ENCODE results near the gene ODAD2. TPM values are rescaled to one million over a fixed set of nuclear protein-coding genes. Genes with fewer than 3 reads are reported as not detected.

The ODAD2 gene, protein sequence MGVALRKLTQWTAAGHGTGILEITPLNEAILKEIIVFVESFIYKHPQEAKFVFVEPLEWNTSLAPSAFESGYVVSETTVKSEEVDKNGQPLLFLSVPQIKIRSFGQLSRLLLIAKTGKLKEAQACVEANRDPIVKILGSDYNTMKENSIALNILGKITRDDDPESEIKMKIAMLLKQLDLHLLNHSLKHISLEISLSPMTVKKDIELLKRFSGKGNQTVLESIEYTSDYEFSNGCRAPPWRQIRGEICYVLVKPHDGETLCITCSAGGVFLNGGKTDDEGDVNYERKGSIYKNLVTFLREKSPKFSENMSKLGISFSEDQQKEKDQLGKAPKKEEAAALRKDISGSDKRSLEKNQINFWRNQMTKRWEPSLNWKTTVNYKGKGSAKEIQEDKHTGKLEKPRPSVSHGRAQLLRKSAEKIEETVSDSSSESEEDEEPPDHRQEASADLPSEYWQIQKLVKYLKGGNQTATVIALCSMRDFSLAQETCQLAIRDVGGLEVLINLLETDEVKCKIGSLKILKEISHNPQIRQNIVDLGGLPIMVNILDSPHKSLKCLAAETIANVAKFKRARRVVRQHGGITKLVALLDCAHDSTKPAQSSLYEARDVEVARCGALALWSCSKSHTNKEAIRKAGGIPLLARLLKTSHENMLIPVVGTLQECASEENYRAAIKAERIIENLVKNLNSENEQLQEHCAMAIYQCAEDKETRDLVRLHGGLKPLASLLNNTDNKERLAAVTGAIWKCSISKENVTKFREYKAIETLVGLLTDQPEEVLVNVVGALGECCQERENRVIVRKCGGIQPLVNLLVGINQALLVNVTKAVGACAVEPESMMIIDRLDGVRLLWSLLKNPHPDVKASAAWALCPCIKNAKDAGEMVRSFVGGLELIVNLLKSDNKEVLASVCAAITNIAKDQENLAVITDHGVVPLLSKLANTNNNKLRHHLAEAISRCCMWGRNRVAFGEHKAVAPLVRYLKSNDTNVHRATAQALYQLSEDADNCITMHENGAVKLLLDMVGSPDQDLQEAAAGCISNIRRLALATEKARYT
- not detected in 5 replicates for total RNA-seq (2022; extraction: Qiagen RNA extraction; ENCODE audit: low read depth)

DNA sequence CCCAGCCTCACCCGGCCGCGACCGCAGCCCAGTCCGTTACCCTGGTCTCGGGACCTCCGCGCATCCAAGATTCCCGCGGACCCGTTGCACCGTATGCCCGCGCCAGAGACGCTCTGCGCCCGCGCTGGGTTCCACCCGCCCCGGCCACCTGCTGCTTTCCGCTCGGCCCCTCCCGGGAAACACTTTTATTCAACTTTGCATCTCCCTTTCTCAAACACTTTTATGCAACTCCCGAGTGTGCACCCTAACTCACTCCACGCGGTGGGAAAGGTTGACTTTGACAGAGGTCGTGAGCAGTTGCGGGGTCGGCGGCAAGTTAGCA is at the start of gene ODAD2:
Gene ODAD2 (minus strand): TSS at position 126 of the 322 bp plus-strand sequence. CDS start 3,937 bp downstream, outside the sequence.

